Calu3 (cell line): ENCODE measurements around the gene DTNB. TPM values are rescaled to one million over a fixed set of nuclear protein-coding genes. Genes with fewer than 3 reads are reported as not detected.

Source experiments
- BruUV-seq: library from RNA; stranded (reverse); fragments of 400-500 nt; replicated peaks from 2 replicates; lab custom pipeline; 2021; lab: Mats Ljungman, UMichigan
- CTCF ChIA-PET: fragments of 300-600 bp; sonication (Branson Sonifier 250); formaldehyde crosslinking; loops from one replicate; lab custom pipeline; 2022; ENCODE audit warnings: antibody characterized with exemption; lab: Charles Lee
- DNase-seq: peaks from one replicate; pipeline ENCODE4 v3.0.0; 2022
- H3K27ac Mint-ChIP-seq: one replicate; pipeline ENCODE4 v1.8.0; 2022; ENCODE audit warnings: mixed read lengths; ENCODE audit not compliant: unreplicated experiment
- H3K27me3 Mint-ChIP-seq: one replicate; pipeline ENCODE4 v1.8.0; 2022; ENCODE audit warnings: mixed read lengths; ENCODE audit not compliant: unreplicated experiment
- H3K36me3 Mint-ChIP-seq: one replicate; pipeline ENCODE4 v1.8.0; 2022; ENCODE audit warnings: mild to moderate bottlenecking, moderate library complexity, mixed read lengths; ENCODE audit not compliant: insufficient read depth, unreplicated experiment
- H3K4me1 Mint-ChIP-seq: one replicate; pipeline ENCODE4 v1.8.0; 2022; ENCODE audit warnings: mild to moderate bottlenecking, low read depth, mixed read lengths; ENCODE audit not compliant: unreplicated experiment
- H3K4me3 Mint-ChIP-seq: one replicate; pipeline ENCODE4 v1.8.0; 2022; ENCODE audit warnings: mild to moderate bottlenecking, low read depth, moderate library complexity, mixed read lengths; ENCODE audit not compliant: unreplicated experiment
- H3K9me3 Mint-ChIP-seq: one replicate; pipeline ENCODE4 v1.8.0; 2022; ENCODE audit warnings: low read depth, mixed read lengths; ENCODE audit not compliant: unreplicated experiment
- intact Hi-C: fragments of 100-400 bp; cut with micrococcal nuclease; formaldehyde crosslinking; loops from one replicate; pipeline ENCODE4 v1.10.0; 2022; ENCODE audit not compliant: unreplicated experiment
- total RNA-seq: library from RNA; stranded (reverse); gene quantifications from 2 replicates; pipeline ENCODE4 v1.2.3, GENCODE V29; 2022
- TF ChIP-seq, protein P1 (sequence below): fragments of 200-600 bp; IDR thresholded peaks from one replicate; pipeline ENCODE4 v1.8.0; 2022; ENCODE audit warnings: antibody characterized with exemption; ENCODE audit not compliant: unreplicated experiment

DTNB gene
- total RNA-seq, 1 experiment from 2014 or later, result 27.3 TPM

DNA sequence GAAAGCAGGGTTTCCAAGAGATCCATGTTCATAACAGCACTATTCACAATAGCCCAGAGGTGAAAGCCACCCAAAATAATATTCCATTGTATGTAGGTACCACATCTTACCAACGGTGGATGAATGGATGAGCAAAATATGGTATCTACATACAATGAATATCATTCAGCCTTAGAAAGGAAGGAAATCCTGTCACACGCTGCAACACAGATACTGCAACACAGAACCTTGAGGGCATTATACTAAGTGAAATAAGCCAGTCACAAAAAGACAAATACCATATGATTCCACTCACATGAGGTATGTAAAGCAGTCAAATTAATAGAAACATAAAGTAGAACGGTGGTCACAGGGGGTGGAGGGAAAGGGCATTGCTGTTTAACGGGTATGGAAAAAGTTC is 155.7 kb downstream of the DTNB start:
- H3K27ac Mint-ChIP-seq, result no peak overlapping the region
- DNase-seq, result no peak
- CTCF ChIA-PET, result no interaction called here
- H3K4me1 Mint-ChIP-seq, result peaks cover 11% of the 10 kb centered on the region
- H3K36me3 Mint-ChIP-seq, result no peaks in the 10 kb centered on the region
- no peak overlapping the region for H3K4me3 Mint-ChIP-seq
- no TSS peak for BruUV-seq
- no peaks in the 10 kb centered on the region for H3K27me3 Mint-ChIP-seq
- TF ChIP-seq, protein P1, sequence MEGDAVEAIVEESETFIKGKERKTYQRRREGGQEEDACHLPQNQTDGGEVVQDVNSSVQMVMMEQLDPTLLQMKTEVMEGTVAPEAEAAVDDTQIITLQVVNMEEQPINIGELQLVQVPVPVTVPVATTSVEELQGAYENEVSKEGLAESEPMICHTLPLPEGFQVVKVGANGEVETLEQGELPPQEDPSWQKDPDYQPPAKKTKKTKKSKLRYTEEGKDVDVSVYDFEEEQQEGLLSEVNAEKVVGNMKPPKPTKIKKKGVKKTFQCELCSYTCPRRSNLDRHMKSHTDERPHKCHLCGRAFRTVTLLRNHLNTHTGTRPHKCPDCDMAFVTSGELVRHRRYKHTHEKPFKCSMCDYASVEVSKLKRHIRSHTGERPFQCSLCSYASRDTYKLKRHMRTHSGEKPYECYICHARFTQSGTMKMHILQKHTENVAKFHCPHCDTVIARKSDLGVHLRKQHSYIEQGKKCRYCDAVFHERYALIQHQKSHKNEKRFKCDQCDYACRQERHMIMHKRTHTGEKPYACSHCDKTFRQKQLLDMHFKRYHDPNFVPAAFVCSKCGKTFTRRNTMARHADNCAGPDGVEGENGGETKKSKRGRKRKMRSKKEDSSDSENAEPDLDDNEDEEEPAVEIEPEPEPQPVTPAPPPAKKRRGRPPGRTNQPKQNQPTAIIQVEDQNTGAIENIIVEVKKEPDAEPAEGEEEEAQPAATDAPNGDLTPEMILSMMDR, result no peak
- H3K9me3 Mint-ChIP-seq, result no peaks in the 10 kb centered on the region
- intact Hi-C loops, result no loop called here

DNA sequence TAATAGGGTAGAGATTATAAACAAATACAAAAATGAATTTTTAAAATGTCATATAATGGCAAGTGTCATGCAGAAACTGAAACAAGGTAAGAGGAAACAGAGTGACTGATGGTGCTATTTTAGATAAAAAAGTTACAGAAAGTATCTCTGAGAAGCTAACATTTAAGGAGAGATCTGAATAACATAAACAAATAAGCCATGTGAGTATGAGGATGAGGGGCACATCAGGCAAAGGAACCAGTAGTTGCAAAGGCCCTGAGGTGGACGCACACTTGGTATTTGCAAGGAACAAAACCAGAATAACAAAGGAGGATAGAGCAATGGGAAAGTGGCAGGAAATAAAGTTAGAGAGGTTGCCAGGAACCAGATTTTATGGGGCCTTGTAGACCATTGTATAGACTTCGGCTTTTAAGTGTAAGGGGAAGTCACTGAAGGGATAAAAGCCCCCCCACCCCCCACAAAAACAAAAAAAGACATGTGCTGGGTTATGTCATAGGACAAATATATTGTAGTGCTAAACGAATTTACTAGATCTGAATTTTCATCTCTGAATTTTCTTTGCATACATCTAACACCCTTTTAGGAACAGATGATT is 159.2 kb downstream of the DTNB start:
- H3K4me3 Mint-ChIP-seq, result no peak overlapping the region
- no peaks in the 10 kb centered on the region for H3K36me3 Mint-ChIP-seq
- no peaks in the 10 kb centered on the region for H3K9me3 Mint-ChIP-seq
- TF ChIP-seq, protein P1, result no peak
- no peaks in the 10 kb centered on the region for H3K27me3 Mint-ChIP-seq
- no peak overlapping the region for H3K27ac Mint-ChIP-seq
- intact Hi-C loops, result no loop called here
- BruUV-seq, result no TSS peak
- CTCF ChIA-PET, result interaction anchor here (0.7 kb wide), 1 partner anchor 13 kb away, joined by 5 read pairs; no protein-coding TSS in a partner anchor
- no peak for DNase-seq
- peaks cover 9% of the 10 kb centered on the region for H3K4me1 Mint-ChIP-seq

DNA sequence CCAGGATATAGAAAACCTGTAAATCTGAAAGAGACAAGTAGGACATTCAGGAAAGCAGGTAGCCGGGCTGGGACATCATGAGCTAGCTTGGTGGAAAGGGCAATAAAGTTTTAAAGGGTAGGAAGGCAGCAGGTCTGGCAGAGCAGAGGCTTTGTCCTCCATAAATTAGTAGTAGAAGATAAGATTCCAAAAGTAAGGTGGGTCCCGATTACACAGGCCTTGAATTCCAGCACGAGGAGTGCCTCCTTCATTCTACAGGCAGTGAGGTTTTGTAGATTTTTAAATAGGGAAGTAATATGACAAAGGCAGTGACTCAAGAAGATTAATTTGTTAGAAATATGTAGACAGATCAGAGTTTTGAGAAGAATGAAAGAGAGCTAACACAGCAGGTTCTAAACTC is 160.7 kb downstream of the DTNB start:
- no peak overlapping the region for H3K27ac Mint-ChIP-seq
- TF ChIP-seq, protein P1, result no peak
- DNase-seq, result no peak
- H3K4me3 Mint-ChIP-seq, result no peak overlapping the region
- intact Hi-C loops, result no loop called here
- CTCF ChIA-PET, result no interaction called here
- H3K4me1 Mint-ChIP-seq, result peaks cover 9% of the 10 kb centered on the region
- H3K9me3 Mint-ChIP-seq, result no peaks in the 10 kb centered on the region
- no peaks in the 10 kb centered on the region for H3K27me3 Mint-ChIP-seq
- H3K36me3 Mint-ChIP-seq, result no peaks in the 10 kb centered on the region
- BruUV-seq, result no TSS peak

DNA sequence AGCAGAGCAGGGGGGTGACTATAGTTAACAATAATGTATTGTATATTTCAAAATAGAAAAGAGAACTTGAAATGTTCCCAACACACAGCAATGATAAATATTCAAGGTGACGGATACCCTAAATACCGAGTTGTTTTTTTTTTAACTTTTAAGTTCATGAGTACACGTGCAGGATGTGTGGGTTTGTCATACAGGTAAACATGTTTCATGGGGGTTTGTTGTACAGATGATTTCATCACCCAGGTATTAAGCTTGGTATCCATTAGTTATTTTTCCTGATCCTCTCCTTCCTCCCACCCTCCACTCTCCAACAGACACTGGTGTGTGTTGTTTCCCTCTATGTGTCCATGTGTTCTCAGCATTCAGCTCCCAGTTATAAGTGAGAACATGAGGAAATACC is 167.2 kb downstream of the DTNB start:
- Mint-ChIP-seq H3K27ac (no peak overlapping the region), H3K27me3 (no peaks in the 10 kb centered on the region), H3K4me1 (no peaks in the 10 kb centered on the region), H3K9me3 (no peaks in the 10 kb centered on the region), H3K4me3 (no peak overlapping the region), H3K36me3 (no peaks in the 10 kb centered on the region)
- CTCF ChIA-PET, result interaction anchor here (0.6 to 1.4 kb wide), 2 partner anchors 18 to 199 kb away, joined by 3 to 8 read pairs; no protein-coding TSS in a partner anchor
- DNase-seq, result no peak
- TF ChIP-seq, protein P1, result no peak
- intact Hi-C loops, result no loop called here
- BruUV-seq, result no TSS peak
